HepG2 (cell line): ENCODE data around the gene SZRD1. TPM values are rescaled to one million over a fixed set of nuclear protein-coding genes. Genes with fewer than 3 reads are reported as not detected.

Source experiments
- ATAC-seq: fragments of 200-7000 bp; cut with Tn5 transposase; 3 replicates; pipeline ENCODE4 v1.9.1; 2020; ENCODE audit warnings: mild to moderate bottlenecking, moderate library complexity
- BruUV-seq: library from RNA; stranded (reverse); fragments of 400-500 nt; replicated peaks from 2 replicates; lab custom pipeline; 2021; lab: Mats Ljungman, UMichigan
- CTCF ChIA-PET: fragments of 300-600 bp; formaldehyde crosslinking; extraction: SDS; loops from one replicate; lab custom pipeline; 2021; ENCODE audit warnings: low total read pairs, inconsistent platforms, low intra/inter-chr PET ratio; lab: Yijun Ruan, JAX
- POLR2A ChIA-PET: fragments of 350-600 bp; sonication (Branson Sonifier 250); formaldehyde crosslinking; loops from one replicate; lab custom pipeline; 2020; ENCODE audit warnings: antibody characterized with exemption, inconsistent platforms; lab: Yijun Ruan, JAX
- DNase-seq: peaks from one replicate; pipeline ENCODE4 v3.0.0-alpha.2; 2015; ENCODE audit warnings: low spot score
- FAIRE-seq: peaks from 3 replicates; lab custom pipeline; 2011; peaks lifted over from hg19 to GRCh38; lab: Jason Lieb, UNC
- H2AFZ ChIP-seq: one replicate; pipeline ENCODE4 v1.6.1; 2011; ENCODE audit warnings: low read length, inconsistent platforms
- H3K27ac ChIP-seq: fragments of 300-600 bp; 3 replicates; pipeline ENCODE4 v1.8.0; 2011; ENCODE audit warnings: mixed run types, mild to moderate bottlenecking, mixed read lengths, low read length, inconsistent platforms; ENCODE audit not compliant: insufficient read depth; ENCODE audit errors: extremely low read length
- H3K27me3 ChIP-seq, 2 experiments: fragments of 200-600 bp in 1 of 2; 2 replicates in 1 of 2; 3 replicates in 1 of 2; pipeline versions ENCODE4 v1.6.0 to v1.8.0; 2011; ENCODE audit warnings: low read length in 2 of 2, mild to moderate bottlenecking in 2 of 2, moderate library complexity in 2 of 2, inconsistent platforms in 1 of 2; ENCODE audit not compliant: insufficient read depth in 2 of 2, control insufficient read depth in 1 of 2
- H3K36me3 ChIP-seq, 2 experiments: fragments of 200-600 bp in 1 of 2; replicated peaks in 1 of 2; 2 replicates in 1 of 2; 3 replicates in 1 of 2; pipeline versions ENCODE4 v1.5.1 to v1.8.0; 2011; ENCODE audit warnings: low read length in 2 of 2, inconsistent platforms in 1 of 2; ENCODE audit not compliant: insufficient read depth in 2 of 2, control insufficient read depth in 1 of 2
- H3K4me1 ChIP-seq: 2 replicates; pipeline ENCODE4 v1.5.1; 2012; ENCODE audit warnings: low read length, inconsistent platforms; ENCODE audit not compliant: insufficient read depth
- H3K4me2 ChIP-seq: 2 replicates; pipeline ENCODE4 v1.6.0; 2011; ENCODE audit warnings: low read depth, low read length, inconsistent platforms
- H3K4me3 ChIP-seq, 3 experiments: fragments of 200-600 bp in 1 of 3; sonication (generic), shearing (Covaris generic) in 1 of 3; replicated peaks in 1 of 3; 2 replicates each; pipeline ENCODE4 v1.5.1; 2011 to 2016; ENCODE audit warnings: low read length in 3 of 3, inconsistent platforms in 2 of 3, low read depth in 2 of 3, mild to moderate bottlenecking in 2 of 3, control low read depth in 1 of 3, mixed read lengths in 1 of 3; ENCODE audit not compliant: insufficient read depth in 1 of 3
- H3K79me2 ChIP-seq: one replicate; pipeline ENCODE4 v1.6.1; 2011; ENCODE audit warnings: low read length, inconsistent platforms; ENCODE audit not compliant: insufficient read depth
- H3K9ac ChIP-seq: 2 replicates; pipeline ENCODE4 v1.6.0; 2011; ENCODE audit warnings: mild to moderate bottlenecking, low read depth, low read length, inconsistent platforms; ENCODE audit not compliant: insufficient read depth
- H3K9me3 ChIP-seq: 2 replicates; pipeline ENCODE4 v1.5.1; 2012; ENCODE audit warnings: mild to moderate bottlenecking, low read length
- H4K20me1 ChIP-seq: 2 replicates; pipeline ENCODE4 v1.6.0; 2011; ENCODE audit warnings: inconsistent platforms, mild to moderate bottlenecking, low read length, moderate library complexity; ENCODE audit not compliant: insufficient read depth
- CENPBD1 ChIP-seq: sonication (generic); formaldehyde crosslinking; IDR thresholded peaks from 2 replicates; pipeline ENCODE4 v1.8.0; 2022; ENCODE audit warnings: missing genetic modification reagents, low read depth, mild to moderate bottlenecking, borderline replicate concordance
- FIP1L1 ChIP-seq: fragments of 200-400 bp; formaldehyde crosslinking; IDR thresholded peaks from 2 replicates; pipeline ENCODE4 v1.6.1; 2018; ENCODE audit warnings: low read depth, mild to moderate bottlenecking, low read length, moderate library complexity, borderline replicate concordance; ENCODE audit not compliant: insufficient read depth
- GZF1 ChIP-seq: sonication (generic); formaldehyde crosslinking; IDR thresholded peaks from 2 replicates; pipeline ENCODE4 v1.5.1; 2020; ENCODE audit warnings: mild to moderate bottlenecking, missing genetic modification reagents
- HMGXB3 ChIP-seq: sonication (generic); formaldehyde crosslinking; IDR thresholded peaks from 2 replicates; pipeline ENCODE4 v1.4.0; 2020; ENCODE audit warnings: missing genetic modification reagents, borderline replicate concordance
- KAT7 ChIP-seq: IDR thresholded peaks from 2 replicates; pipeline ENCODE4 v1.6.1; 2018; ENCODE audit warnings: borderline replicate concordance, missing compliant biosample characterization
- SNAI1 ChIP-seq: sonication (generic); formaldehyde crosslinking; IDR thresholded peaks from 2 replicates; pipeline ENCODE4 v1.5.0; 2020; ENCODE audit warnings: mild to moderate bottlenecking, missing genetic modification reagents, borderline replicate concordance
- SRSF4 ChIP-seq: fragments of 200-400 bp; formaldehyde crosslinking; IDR thresholded peaks from one replicate; pipeline ENCODE4 v1.6.1; 2018; ENCODE audit warnings: mild to moderate bottlenecking, low read depth, low read length, moderate library complexity; ENCODE audit not compliant: poor library complexity, severe bottlenecking
- TRIM22 ChIP-seq: fragments of 450-650 bp; IDR thresholded peaks from 2 replicates; pipeline ENCODE4 v1.6.1; 2017
- ZMAT5 ChIP-seq: sonication (generic); formaldehyde crosslinking; IDR thresholded peaks from 2 replicates; pipeline ENCODE4 v1.5.0; 2020; ENCODE audit warnings: mild to moderate bottlenecking, low read depth, missing genetic modification reagents, borderline replicate concordance
- ZMYM2 ChIP-seq: sonication (generic); formaldehyde crosslinking; IDR thresholded peaks from 2 replicates; pipeline ENCODE4 v1.8.0; 2022; ENCODE audit warnings: mild to moderate bottlenecking, missing genetic modification reagents
- ZNF143 ChIP-seq: sonication (generic); formaldehyde crosslinking; IDR thresholded peaks from 2 replicates; pipeline ENCODE4 v1.4.0; 2020; ENCODE audit warnings: missing genetic modification reagents
- ZNF557 ChIP-seq: sonication (generic); formaldehyde crosslinking; IDR thresholded peaks from 2 replicates; pipeline ENCODE4 v1.4.0; 2020; ENCODE audit warnings: missing genetic modification reagents
- ZNF800 ChIP-seq: sonication (generic); formaldehyde crosslinking; IDR thresholded peaks from 2 replicates; pipeline ENCODE4 v1.4.0; 2020; ENCODE audit warnings: missing genetic modification reagents
- ZNF850 ChIP-seq: sonication (generic); formaldehyde crosslinking; conservative IDR thresholded peaks from 2 replicates; pipeline ENCODE4 v1.9.0; 2021; ENCODE audit warnings: mild to moderate bottlenecking, missing genetic modification reagents
- WGBS: methylation state at CpG from one replicate; pipeline ENCODE4 v1.1.6; 2017; ENCODE audit warnings: low lambda C conversion rate; 5-methylcytosine and 5-hydroxymethylcytosine counted together
- in situ Hi-C: cut with HindIII; loops from 2 replicates; pipeline ENCODE4 v1.10.0; 2017; ENCODE audit warnings: low pct_unique_long_range_greater_than_20kb; ENCODE audit not compliant: extremely low pct_ligation_motif_present
- intact Hi-C: fragments of 100-400 bp; cut with micrococcal nuclease; formaldehyde crosslinking; loops from one replicate; pipeline ENCODE4 v1.10.0; 2022; ENCODE audit not compliant: unreplicated experiment
- polyA plus RNA-seq, 8 experiments: library from polyadenylated mRNA; depleted of rRNA in 3 of 8; stranded (reverse) in 7 of 8; unstranded in 1 of 8; fragments of >200 nt; fragmentation: Illumina TruSeq in 4 of 8; extraction: Trizol in 4 of 8; gene quantifications; 2 replicates each; pipeline versions ENCODE4 v1.2.1 to v1.2.3, GENCODE V29; 2011 to 2016; ENCODE audit warnings: low read depth in 4 of 8, missing spikeins in 1 of 8, mixed read lengths in 1 of 8; ENCODE audit not compliant: insufficient read depth in 1 of 8
- total RNA-seq, 5 experiments: library from RNA; depleted of rRNA; stranded (reverse); fragments of >200 nt; fragmentation: Illumina TruSeq; extraction: Trizol; gene quantifications; 2 replicates each; pipeline ENCODE4 v1.2.3, GENCODE V29; 2016; ENCODE audit warnings: low read depth in 1 of 5

The SZRD1 gene
- total and polyA plus RNA-seq, 2 of the 13 experiments (the other 11 are each of a cell fraction or from before 2014, with no cell fraction given) = 28.5 to 41.4 TPM

GRCh38 chr1:16385659-16386453 is 18.8 kb downstream of the SZRD1 start:
- Histone ChIP-seq H3K79me2 (peaks cover 90% of the 10 kb centered on the region), H3K4me1 (peaks cover 61% of the 10 kb centered on the region), H3K27ac (no peak overlapping the region), H3K9ac (no peak overlapping the region), H3K27me3 (no peaks in the 10 kb centered on the region), H3K4me3 (no peak overlapping the region), H3K4me2 (no peak overlapping the region), H3K36me3 (peaks cover 0 to 11% of the 10 kb centered on the region in 2 experiments; a peak in 3 of 5 replicates), H2AFZ (no peak overlapping the region), H4K20me1 (peaks cover 65% of the 10 kb centered on the region), H3K9me3 (no peaks in the 10 kb centered on the region)
- DNase-seq (no peak), FAIRE-seq (no peak), ATAC-seq (no peak; the same call in 2 of the 3 replicates)
- intact Hi-C loops = no loop called here
- in situ Hi-C loops = no loop called here
- ChIA-PET CTCF (no interaction called here), POLR2A (interaction anchor here (0.5 to 1.6 kb wide), 6 partner anchors 14 to 39 kb away, joined by 3 to 4 read pairs (median 3); partner anchors contain the start of gene SZRD1)
- 98% methylated on average over 8 of the region's 9 CpGs for WGBS
- no TSS peak for BruUV-seq
- TF ChIP-seq SNAI1 (no peak), HMGXB3 (CRISPR knock-in tag) (no peak), ZNF800 (CRISPR knock-in tag) (no peak), FIP1L1 (no peak), GZF1 (CRISPR knock-in tag) (no peak), SRSF4 (no peak), ZNF557 (no peak), ZNF143 (CRISPR knock-in tag) (no peak), ZMYM2 (CRISPR knock-in tag) (no peak), KAT7 (CRISPR knock-in tag) (no peak), ZMAT5 (CRISPR knock-in tag) (no peak), TRIM22 (no peak), ZNF850 (CRISPR knock-in tag) (no peak), CENPBD1 (CRISPR knock-in tag) (no peak)
